BE2C (cell line): ENCODE results near the gene SNRPA.

Source experiments
- DNase-seq: peaks from one replicate; pipeline ENCODE4 v3.0.0-alpha.2; 2020
- H3K27me3 ChIP-seq: fragments of 250-450 bp; sonication (Bioruptor Pico); 2 replicates; pipeline ENCODE4 v1.5.1; 2020; ENCODE audit warnings: mild to moderate bottlenecking
- H3K36me3 ChIP-seq: fragments of 250-450 bp; sonication (Bioruptor Pico); 2 replicates; pipeline ENCODE4 v1.5.1; 2020; ENCODE audit warnings: mild to moderate bottlenecking
- H3K4me1 ChIP-seq: fragments of 250-450 bp; sonication (Bioruptor Pico); 2 replicates; pipeline ENCODE4 v1.5.1; 2020
- H3K4me3 ChIP-seq: 2 replicates; pipeline ENCODE4 v1.5.1; 2011; ENCODE audit warnings: low read depth, low read length
- H3K9me3 ChIP-seq: fragments of 250-450 bp; sonication (Bioruptor Pico); 2 replicates; pipeline ENCODE4 v1.5.1; 2020
- CTCF ChIP-seq: IDR thresholded peaks from 2 replicates; pipeline ENCODE4 v1.5.1; 2012; ENCODE audit warnings: mild to moderate bottlenecking, low read depth, low read length

The SNRPA gene

GRCh38 chr19:40716031-40716481, 34.9 kb upstream of the SNRPA start:
- no peaks in the 10 kb centered on the region for H3K27me3 ChIP-seq
- H3K36me3 ChIP-seq: no peaks in the 10 kb centered on the region
- H3K4me3 ChIP-seq: peak overlapping the region; percentile 84
- DNase-seq: peak; percentile 53
- H3K9me3 ChIP-seq: no peaks in the 10 kb centered on the region
- H3K4me1 ChIP-seq: peaks cover 4% of the 10 kb centered on the region; the same call in 1 of the 2 replicates
- TF ChIP-seq CTCF: no peak

GRCh38 chr19:40716482-40717324, 34.3 kb upstream of the SNRPA start, which contains the start of the genes COQ8B and ITPKC:
COQ8B (minus strand) TSS chr19:40716886; CDS start chr19:40714632, 2,254 bp downstream.
ITPKC (plus strand) TSS chr19:40717112; CDS start chr19:40717136, 24 bp downstream.
- H3K4me3 ChIP-seq: peak within 1 kb of the TSS; percentile 84
- no peaks in the 10 kb centered on the region for H3K27me3 ChIP-seq
- no peaks in the 10 kb centered on the region for H3K36me3 ChIP-seq
- peaks cover 4% of the 10 kb centered on the region; the same call in 1 of the 2 replicates for H3K4me1 ChIP-seq
- DNase-seq: peak; percentile 100
- no peaks in the 10 kb centered on the region for H3K9me3 ChIP-seq
- TF ChIP-seq CTCF: no peak

- peaks cover 4% of the 10 kb centered on the region; the same call in 1 of the 2 replicates for H3K4me1 ChIP-seq
- H3K27me3 ChIP-seq: no peaks in the 10 kb centered on the region
- H3K9me3 ChIP-seq: no peaks in the 10 kb centered on the region
- no peak for DNase-seq
- peak overlapping the region; percentile 84 for H3K4me3 ChIP-seq
- no peaks in the 10 kb centered on the region for H3K36me3 ChIP-seq
- no peak for TF ChIP-seq CTCF
These were observed 33.6 kb upstream of the SNRPA start for GRCh38 chr19:40717325-40717879.

- no peaks in the 10 kb centered on the region for H3K9me3 ChIP-seq
- no peaks in the 10 kb centered on the region for H3K27me3 ChIP-seq
- TF ChIP-seq CTCF: no peak
- peaks cover 4% of the 10 kb centered on the region; the same call in 1 of the 2 replicates for H3K4me1 ChIP-seq
- H3K36me3 ChIP-seq: no peaks in the 10 kb centered on the region
- no peak for DNase-seq
- peak overlapping the region; percentile 84 for H3K4me3 ChIP-seq
These were observed 32.9 kb upstream of the SNRPA start for GRCh38 chr19:40717880-40718773.

GRCh38 chr19:40718774-40719391, 32.1 kb upstream of the SNRPA start:
- peaks cover 4% of the 10 kb centered on the region; the same call in 1 of the 2 replicates for H3K4me1 ChIP-seq

More at GRCh38 chr19:40718774-40719391, 32.1 kb upstream of the SNRPA start:
- peak overlapping the region; percentile 84 for H3K4me3 ChIP-seq
- no peaks in the 10 kb centered on the region for H3K36me3 ChIP-seq
- DNase-seq: no peak
- no peaks in the 10 kb centered on the region for H3K27me3 ChIP-seq
- H3K9me3 ChIP-seq: no peaks in the 10 kb centered on the region
- no peak for TF ChIP-seq CTCF
